Body of pancreas (tissue), 4 donors: ENCODE results near the gene ERBB4.

Experiments
- POLR2A ChIP-seq, 3 donors: fragments of 450-650 bp; IDR thresholded peaks; one replicate each; pipeline ENCODE4 v1.6.1; 2016; ENCODE audit warnings: antibody characterized with exemption in 3 of 3, mild to moderate bottlenecking in 2 of 3
- TF ChIP-seq, protein P1 (sequence below), 7 experiments: fragments of 450-650 bp in 4 of 7; fragments of 200-600 bp in 3 of 7; sonication (generic) in 3 of 7; IDR thresholded peaks; one replicate each; pipeline ENCODE4 v1.5.1; 2016 to 2019; ENCODE audit warnings: antibody characterized with exemption in 7 of 7

DNA sequence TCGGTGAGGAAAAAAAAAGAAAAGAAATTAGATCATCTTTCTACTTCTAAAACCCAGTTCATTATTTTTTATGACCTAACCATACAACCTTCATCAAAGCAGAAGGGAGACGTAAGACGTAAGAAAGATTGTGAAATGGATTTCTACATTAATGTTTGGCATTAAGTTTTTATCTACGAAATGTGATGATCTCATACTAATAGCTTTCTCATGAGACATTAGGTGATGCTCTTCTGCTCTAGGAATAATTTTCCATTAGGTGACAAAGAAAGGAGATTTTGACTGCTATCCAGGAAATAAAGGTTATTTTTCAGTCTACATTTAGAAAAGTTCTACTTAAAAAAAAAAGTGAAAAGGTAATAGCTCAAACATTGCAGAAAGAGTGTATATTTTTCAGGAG, 748.6 kb downstream of the ERBB4 start:
- TF ChIP-seq, protein P1, sequence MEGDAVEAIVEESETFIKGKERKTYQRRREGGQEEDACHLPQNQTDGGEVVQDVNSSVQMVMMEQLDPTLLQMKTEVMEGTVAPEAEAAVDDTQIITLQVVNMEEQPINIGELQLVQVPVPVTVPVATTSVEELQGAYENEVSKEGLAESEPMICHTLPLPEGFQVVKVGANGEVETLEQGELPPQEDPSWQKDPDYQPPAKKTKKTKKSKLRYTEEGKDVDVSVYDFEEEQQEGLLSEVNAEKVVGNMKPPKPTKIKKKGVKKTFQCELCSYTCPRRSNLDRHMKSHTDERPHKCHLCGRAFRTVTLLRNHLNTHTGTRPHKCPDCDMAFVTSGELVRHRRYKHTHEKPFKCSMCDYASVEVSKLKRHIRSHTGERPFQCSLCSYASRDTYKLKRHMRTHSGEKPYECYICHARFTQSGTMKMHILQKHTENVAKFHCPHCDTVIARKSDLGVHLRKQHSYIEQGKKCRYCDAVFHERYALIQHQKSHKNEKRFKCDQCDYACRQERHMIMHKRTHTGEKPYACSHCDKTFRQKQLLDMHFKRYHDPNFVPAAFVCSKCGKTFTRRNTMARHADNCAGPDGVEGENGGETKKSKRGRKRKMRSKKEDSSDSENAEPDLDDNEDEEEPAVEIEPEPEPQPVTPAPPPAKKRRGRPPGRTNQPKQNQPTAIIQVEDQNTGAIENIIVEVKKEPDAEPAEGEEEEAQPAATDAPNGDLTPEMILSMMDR (IDR thresholded peaks at IDR 0.05): no peak
- no peak for TF ChIP-seq POLR2A (IDR thresholded peaks at IDR 0.05)
